Ishikawa (cell line): ENCODE data around the gene CPE.

Experiments
- EGR1 ChIP-seq: IDR thresholded peaks from 2 replicates; pipeline ENCODE4 v1.6.1; 2012
- EP300 ChIP-seq: IDR thresholded peaks from 2 replicates; pipeline ENCODE4 v1.6.1; 2012; ENCODE audit warnings: borderline replicate concordance
- FOXM1 ChIP-seq: IDR thresholded peaks from 2 replicates; pipeline ENCODE4 v1.6.1; 2012; ENCODE audit warnings: low read depth, borderline replicate concordance
- NFIC ChIP-seq: IDR thresholded peaks from 2 replicates; pipeline ENCODE4 v1.6.1; 2012
- RAD21 ChIP-seq: IDR thresholded peaks from 2 replicates; pipeline ENCODE4 v1.6.1; 2012; ENCODE audit warnings: low read depth
- REST ChIP-seq: IDR thresholded peaks from 2 replicates; pipeline ENCODE4 v1.6.1; 2012; ENCODE audit warnings: low read depth, mild to moderate bottlenecking
- TAF1 ChIP-seq: IDR thresholded peaks from 2 replicates; pipeline ENCODE4 v1.6.1; 2012; ENCODE audit warnings: low read depth, mild to moderate bottlenecking
- TCF12 ChIP-seq: IDR thresholded peaks from 2 replicates; pipeline ENCODE4 v1.6.1; 2012; ENCODE audit warnings: low read depth
- TEAD4 ChIP-seq: IDR thresholded peaks from 2 replicates; pipeline ENCODE4 v1.6.1; 2012
- YY1 ChIP-seq: IDR thresholded peaks from 2 replicates; pipeline ENCODE4 v1.6.1; 2012; ENCODE audit warnings: low read depth
- TF ChIP-seq, protein P1 (sequence below): IDR thresholded peaks from 2 replicates; pipeline ENCODE4 v1.6.1; 2012
- TF ChIP-seq, protein P2 (sequence below): IDR thresholded peaks from 2 replicates; pipeline ENCODE4 v1.6.1; 2012

DNA sequence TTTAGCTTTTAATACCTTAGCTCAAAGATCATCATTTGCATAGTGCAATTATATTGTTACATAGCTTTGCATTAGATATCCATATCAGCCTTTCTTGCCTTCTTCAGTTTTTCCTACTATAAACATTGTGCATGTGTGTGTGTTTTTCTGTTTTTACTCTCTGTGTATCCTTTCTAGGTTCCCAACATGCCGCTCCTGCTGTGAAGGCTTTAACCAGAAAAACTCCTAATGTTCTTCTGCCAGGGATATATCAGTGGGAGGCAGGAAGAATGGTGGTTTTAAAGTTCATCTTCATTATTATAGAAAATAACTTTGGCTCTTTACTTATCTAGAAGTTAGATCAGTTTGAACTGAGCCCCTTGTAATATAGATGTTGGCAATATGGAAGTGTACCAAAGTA is 61.2 kb downstream of the CPE start:
- TF ChIP-seq YY1 (no peak), FOXM1 (no peak), TAF1 (no peak), EP300 (no peak), NFIC (no peak), REST (no peak), TCF12 (no peak), TEAD4 (no peak), RAD21 (no peak), EGR1 (no peak)
- TF ChIP-seq, protein P1, sequence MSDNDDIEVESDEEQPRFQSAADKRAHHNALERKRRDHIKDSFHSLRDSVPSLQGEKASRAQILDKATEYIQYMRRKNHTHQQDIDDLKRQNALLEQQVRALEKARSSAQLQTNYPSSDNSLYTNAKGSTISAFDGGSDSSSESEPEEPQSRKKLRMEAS, result no peak
- TF ChIP-seq, protein P2, sequence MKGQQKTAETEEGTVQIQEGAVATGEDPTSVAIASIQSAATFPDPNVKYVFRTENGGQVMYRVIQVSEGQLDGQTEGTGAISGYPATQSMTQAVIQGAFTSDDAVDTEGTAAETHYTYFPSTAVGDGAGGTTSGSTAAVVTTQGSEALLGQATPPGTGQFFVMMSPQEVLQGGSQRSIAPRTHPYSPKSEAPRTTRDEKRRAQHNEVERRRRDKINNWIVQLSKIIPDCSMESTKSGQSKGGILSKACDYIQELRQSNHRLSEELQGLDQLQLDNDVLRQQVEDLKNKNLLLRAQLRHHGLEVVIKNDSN, result no peak
